Right forelimb (tissue), 1 donor: ENCODE results near the gene MBLAC1.

Experiments used
- DNase-seq: peaks from one replicate; pipeline ENCODE4 v3.0.0-alpha.2; 2018

The MBLAC1 gene

GRCh38 chr7:100173806-100174495 lies 47.2 kb downstream of the MBLAC1 start:
- DNase-seq: no peak

DNA sequence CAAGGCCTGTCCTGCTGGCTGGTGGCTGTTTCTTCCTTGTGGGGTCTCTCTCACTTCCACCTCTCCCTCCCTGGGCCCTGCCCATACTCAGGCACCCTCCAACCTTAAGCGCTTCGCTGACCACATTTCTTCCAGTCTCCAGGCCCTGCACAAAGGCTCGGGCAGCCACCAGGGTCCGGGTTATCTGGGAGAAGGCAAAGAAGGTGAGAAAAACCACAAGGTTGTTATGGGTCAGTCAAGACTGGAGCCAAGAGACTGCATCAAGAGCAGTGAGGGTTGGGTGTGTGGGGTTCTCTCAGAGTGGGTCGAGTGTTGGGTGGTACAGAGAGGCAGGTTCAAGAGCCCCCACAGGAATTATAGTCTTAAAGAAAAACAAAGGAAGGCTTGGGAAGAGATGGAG lies 47.8 kb downstream of the MBLAC1 start:
- no peak for DNase-seq

- no peak for DNase-seq
Observed at GRCh38 chr7:100175296-100175935, 48.6 kb downstream of the MBLAC1 start.

GRCh38 chr7:100176096-100177044 lies 49.6 kb downstream of the MBLAC1 start:
- no peak for DNase-seq

GRCh38 chr7:100177045-100178001 lies 50.6 kb downstream of the MBLAC1 start, which contains the start of the genes GPC2 and STAG3:
TSS of gene GPC2 (minus strand) at chr7:100177381. CDS start at chr7:100177199, 182 bp downstream.
TSS of gene STAG3 (plus strand) at chr7:100177918. CDS start at chr7:100180557, 2,639 bp downstream.
- DNase-seq: peak; percentile 98
